A673 (cell line): ENCODE results near the gene SLC44A1. TPM values are rescaled to one million over a fixed set of nuclear protein-coding genes. Genes with fewer than 3 reads are reported as not detected.
"Not testable (repeated sequence)": the region's sequence is repeated elsewhere in the genome, so short reads cannot be mapped to it uniquely, and the experiment has no call there.

Experiments
- BruUV-seq: library from RNA; stranded (reverse); fragments of 400-500 nt; replicated peaks from 2 replicates; lab custom pipeline; 2021; lab: Mats Ljungman, UMichigan
- CTCF ChIA-PET: fragments of 300-600 bp; sonication (Branson Sonifier 250); formaldehyde crosslinking; loops from one replicate; lab custom pipeline; 2022; ENCODE audit warnings: antibody characterized with exemption; lab: Charles Lee
- POLR2A ChIA-PET: fragments of 300-600 bp; sonication (Branson Sonifier 250); formaldehyde crosslinking; loops from one replicate; lab custom pipeline; 2022; ENCODE audit warnings: antibody characterized with exemption; ENCODE audit not compliant: low non-redundant PET; lab: Charles Lee
- DNase-seq: peaks from one replicate; pipeline ENCODE4 v3.0.0-alpha.2; 2015; ENCODE audit warnings: low spot score
- H3K27ac ChIP-seq: fragments of 200-600 bp; sonication (generic); 2 replicates; pipeline ENCODE4 v1.5.1; 2016; ENCODE audit warnings: mixed run types, low read depth, mild to moderate bottlenecking, mixed read lengths, antibody characterized with exemption, low read length; ENCODE audit not compliant: poor library complexity, severe bottlenecking
- H3K27me3 ChIP-seq: fragments of 200-600 bp; sonication (generic); replicated peaks from 2 replicates; pipeline ENCODE4 v1.6.1; 2017; ENCODE audit warnings: mixed run types, low read depth, mild to moderate bottlenecking, mixed read lengths, antibody characterized with exemption, low read length; ENCODE audit not compliant: insufficient read depth, poor library complexity
- H3K36me3 ChIP-seq: fragments of 200-600 bp; sonication (generic); 2 replicates; pipeline ENCODE4 v1.6.1; 2016; ENCODE audit warnings: mixed run types, mild to moderate bottlenecking, mixed read lengths, antibody characterized with exemption, low read length; ENCODE audit not compliant: insufficient read depth, poor library complexity, severe bottlenecking
- H3K4me1 ChIP-seq: fragments of 200-600 bp; sonication (generic); 2 replicates; pipeline ENCODE4 v1.6.1; 2017; ENCODE audit warnings: mixed run types, mild to moderate bottlenecking, mixed read lengths, antibody characterized with exemption, low read length; ENCODE audit not compliant: insufficient read depth, poor library complexity, severe bottlenecking
- H3K4me3 ChIP-seq: fragments of 200-600 bp; sonication (generic); 2 replicates; pipeline ENCODE4 v1.5.1; 2016; ENCODE audit warnings: low read depth, mixed run types, mild to moderate bottlenecking, mixed read lengths, low read length; ENCODE audit not compliant: poor library complexity, severe bottlenecking
- H3K9me3 ChIP-seq: fragments of 200-600 bp; sonication (generic); 2 replicates; pipeline ENCODE4 v1.6.1; 2016; ENCODE audit warnings: mixed run types, low read depth, mild to moderate bottlenecking, mixed read lengths, antibody characterized with exemption, low read length; ENCODE audit not compliant: poor library complexity, severe bottlenecking
- CTCF ChIP-seq: fragments of 300-800, 200-600 bp; sonication (generic); conservative IDR thresholded peaks from 2 replicates; pipeline ENCODE4 v1.5.1; 2017; ENCODE audit warnings: low read depth, mild to moderate bottlenecking, antibody characterized with exemption, low read length, moderate library complexity, mixed read lengths
- EZH2 ChIP-seq: fragments of 200-600 bp; sonication (generic); IDR thresholded peaks from 2 replicates; pipeline ENCODE4 v1.6.1; 2017; ENCODE audit warnings: borderline replicate concordance, low read depth, mild to moderate bottlenecking, mixed read lengths, antibody characterized with exemption, low read length; ENCODE audit not compliant: poor library complexity, severe bottlenecking
- intact Hi-C: fragments of 100-400 bp; cut with micrococcal nuclease; formaldehyde crosslinking; loops from one replicate; pipeline ENCODE4 v1.10.0; 2022; ENCODE audit not compliant: unreplicated experiment
- total RNA-seq: library from RNA; stranded (reverse); gene quantifications from 2 replicates; pipeline ENCODE4 v1.2.3, GENCODE V29; 2021

The SLC44A1 gene
- total RNA-seq, 1 experiment from 2014 or later = 11.9 TPM

GRCh38 chr9:105259731-105260612, 15.5 kb downstream of the SLC44A1 start:
- Histone ChIP-seq H3K27me3 (no peaks in the 10 kb centered on the region), H3K36me3 (no peaks in the 10 kb centered on the region), H3K9me3 (no peaks in the 10 kb centered on the region), H3K4me1 (peaks cover 10% of the 10 kb centered on the region), H3K27ac (no peak overlapping the region), H3K4me3 (no peak overlapping the region)
- POLR2A ChIA-PET = no interaction called here
- no TSS peak for BruUV-seq
- no peak for TF ChIP-seq CTCF
- TF ChIP-seq EZH2 = no peak
- DNase-seq = no peak
- intact Hi-C loops = no loop called here
- CTCF ChIA-PET = no interaction called here

DNA sequence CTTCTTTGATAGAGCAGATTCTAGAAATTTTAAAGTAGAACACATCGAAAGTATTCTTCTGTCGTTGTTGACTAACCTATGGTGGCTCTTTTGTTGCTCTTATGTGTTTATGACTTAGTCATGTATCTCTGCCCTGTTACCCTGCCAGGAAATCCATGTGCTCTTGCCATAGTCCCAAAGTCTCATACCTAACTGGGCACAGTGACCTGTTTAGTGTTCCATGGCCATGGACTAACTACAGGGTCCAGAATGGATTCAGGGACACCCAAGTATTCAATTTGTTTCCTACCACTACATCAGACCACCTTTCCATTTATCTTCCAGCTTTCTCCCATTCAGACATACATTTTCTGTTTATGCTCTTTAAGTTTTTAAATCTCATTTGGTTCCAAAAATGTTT, 18.0 kb downstream of the SLC44A1 start:
- ChIA-PET CTCF (no interaction called here), POLR2A (interaction anchor here (0.7 kb wide), 1 partner anchor 28 kb away, joined by 3 read pairs; no protein-coding TSS in a partner anchor)
- no peaks in the 10 kb centered on the region for H3K36me3 ChIP-seq
- H3K27me3 ChIP-seq = no peaks in the 10 kb centered on the region
- H3K9me3 ChIP-seq = no peaks in the 10 kb centered on the region
- no peak overlapping the region for H3K4me3 ChIP-seq
- no peak for DNase-seq
- no TSS peak for BruUV-seq
- H3K27ac ChIP-seq = no peak overlapping the region
- intact Hi-C loops = no loop called here
- peaks cover 10% of the 10 kb centered on the region for H3K4me1 ChIP-seq
- TF ChIP-seq EZH2 = no peak
- no peak for TF ChIP-seq CTCF

DNA sequence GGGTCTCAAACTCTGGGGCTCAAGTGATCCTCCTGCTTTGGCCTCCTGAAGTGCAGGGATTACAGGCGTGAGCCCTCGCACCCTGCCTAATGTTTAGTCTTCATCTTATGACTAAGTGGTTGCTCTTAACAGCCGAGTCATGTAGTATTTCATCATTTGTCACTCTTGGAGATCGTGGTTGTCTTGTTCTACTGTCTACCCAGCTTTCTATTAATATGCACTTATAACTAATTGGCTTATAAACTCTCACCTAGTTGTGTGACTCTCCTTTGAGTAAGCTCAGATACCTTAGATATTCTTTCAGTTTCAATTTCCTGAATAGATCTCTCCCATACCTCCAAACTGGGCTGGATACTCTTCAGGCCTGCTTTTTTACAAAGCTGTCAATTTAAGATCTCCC, 19.9 kb downstream of the SLC44A1 start:
- Histone ChIP-seq H3K36me3 (no peaks in the 10 kb centered on the region), H3K9me3 (no peaks in the 10 kb centered on the region), H3K27me3 (no peaks in the 10 kb centered on the region), H3K4me1 (peaks cover 5% of the 10 kb centered on the region), H3K27ac (no peak overlapping the region), H3K4me3 (no peak overlapping the region)
- CTCF ChIA-PET = no interaction called here
- no TSS peak for BruUV-seq
- DNase-seq = no peak
- intact Hi-C loops = no loop called here
- no peak for TF ChIP-seq CTCF
- TF ChIP-seq EZH2 = no peak
- POLR2A ChIA-PET = no interaction called here

DNA sequence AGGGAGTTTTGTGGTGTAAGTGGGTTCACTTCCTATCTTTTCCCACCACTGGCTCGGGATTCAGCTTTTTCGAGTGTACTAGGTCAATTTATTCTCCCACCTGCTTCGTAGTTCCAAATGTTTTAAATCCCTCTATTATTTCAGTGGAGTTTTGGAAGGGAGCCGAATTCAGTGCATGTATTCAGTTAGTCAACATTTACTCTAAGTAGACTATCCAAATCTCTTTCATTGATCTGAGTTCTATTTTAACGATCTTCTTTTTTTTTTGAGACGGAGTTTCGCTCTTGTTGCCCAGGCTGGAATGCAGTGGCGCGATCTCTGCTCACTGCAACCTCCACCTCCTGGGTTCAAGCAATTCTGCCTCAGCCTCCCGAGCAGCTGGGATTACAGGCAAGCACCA, 23.8 kb downstream of the SLC44A1 start:
- H3K4me3 ChIP-seq, BruUV-seq, H3K4me1 ChIP-seq, DNase-seq, CTCF ChIA-PET, POLR2A ChIA-PET, H3K9me3 ChIP-seq, intact Hi-C loops, H3K27ac ChIP-seq, H3K27me3 ChIP-seq, H3K36me3 ChIP-seq: not testable (repeated sequence)
